HG03469 (cell line): ENCODE data around the gene ADGRV1.
A peak's percentile ranks its signal among the peaks of the same experiment; 100 is the strongest.

Experiments used
- ATAC-seq: cut with Tn5 transposase; IDR thresholded peaks from one replicate; pipeline ENCODE4 v1.9.1; 2021; ENCODE audit warnings: mild to moderate bottlenecking, moderate library complexity, moderate number of reproducible peaks; ENCODE audit not compliant: unreplicated experiment

Gene ADGRV1

GRCh38 chr5:91176288-91177016 is 617.9 kb downstream of the ADGRV1 start:
- no peak for ATAC-seq

- no peak for ATAC-seq
These were observed 618.5 kb downstream of the ADGRV1 start for GRCh38 chr5:91177085-91177484.

- ATAC-seq, result no peak
These were observed 619.0 kb downstream of the ADGRV1 start for GRCh38 chr5:91177639-91178038.

GRCh38 chr5:91178461-91178860 is 619.9 kb downstream of the ADGRV1 start:
- no peak for ATAC-seq

- no peak for ATAC-seq
These were observed 620.4 kb downstream of the ADGRV1 start for GRCh38 chr5:91179018-91179417.

- ATAC-seq, result no peak
These were observed 621.9 kb downstream of the ADGRV1 start for GRCh38 chr5:91180506-91180905.

GRCh38 chr5:91182763-91183162 is 624.2 kb downstream of the ADGRV1 start:
- peak; percentile 82 for ATAC-seq

GRCh38 chr5:91183743-91184142 is 625.1 kb downstream of the ADGRV1 start:
- ATAC-seq, result no peak

- ATAC-seq, result no peak
These were observed 627.5 kb downstream of the ADGRV1 start for GRCh38 chr5:91186101-91186500.

GRCh38 chr5:91187032-91187431 is 628.4 kb downstream of the ADGRV1 start:
- ATAC-seq, result no peak

GRCh38 chr5:91188755-91189154 is 630.2 kb downstream of the ADGRV1 start:
- ATAC-seq, result no peak

GRCh38 chr5:91189480-91190313 is 631.1 kb downstream of the ADGRV1 start:
- ATAC-seq, result peak; percentile 49

- ATAC-seq, result no peak
These were observed 631.7 kb downstream of the ADGRV1 start for GRCh38 chr5:91190314-91190690.

GRCh38 chr5:91194824-91195381 is 636.3 kb downstream of the ADGRV1 start:
- ATAC-seq, result no peak

DNA sequence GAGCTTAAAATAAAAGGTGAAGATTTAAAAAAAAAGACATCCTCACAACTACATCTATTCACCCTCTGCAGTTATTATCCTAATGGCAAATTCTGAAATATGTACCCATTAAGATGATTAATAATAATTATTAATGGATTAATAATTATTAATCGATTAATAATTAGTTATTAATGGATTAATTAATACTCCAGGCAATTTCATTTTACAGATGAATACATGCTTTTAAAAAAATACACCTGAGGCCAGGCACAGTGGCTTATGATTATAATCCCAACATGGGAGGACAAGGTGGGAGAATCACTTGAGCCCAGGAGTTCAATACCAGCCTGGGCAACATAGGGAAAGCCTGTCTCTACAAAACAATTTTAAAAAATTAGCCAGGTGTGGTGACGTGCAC is 642.1 kb downstream of the ADGRV1 start:
- ATAC-seq, result no peak

GRCh38 chr5:91206103-91206502 is 647.5 kb downstream of the ADGRV1 start:
- ATAC-seq, result no peak

- ATAC-seq, result no peak
These were observed 648.1 kb downstream of the ADGRV1 start for GRCh38 chr5:91206734-91207133.

DNA sequence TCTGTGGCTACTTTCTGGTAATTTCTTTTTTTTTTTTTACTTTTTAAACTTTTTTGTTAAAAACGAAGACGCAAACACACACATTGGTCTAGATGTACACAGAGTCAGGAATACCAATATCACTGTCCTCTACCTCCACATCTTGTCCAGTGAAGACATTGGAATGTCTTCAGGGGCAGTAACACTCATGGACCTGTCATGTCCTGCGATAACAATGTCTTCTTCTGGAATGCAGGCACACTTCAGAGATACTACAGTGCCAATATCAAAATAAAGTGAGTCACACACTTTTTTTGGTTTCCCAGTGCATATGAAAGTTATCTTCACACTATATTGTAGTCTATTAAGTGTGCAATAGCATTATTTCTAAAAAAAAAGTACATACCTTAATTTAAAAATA is 648.7 kb downstream of the ADGRV1 start:
- no peak for ATAC-seq

DNA sequence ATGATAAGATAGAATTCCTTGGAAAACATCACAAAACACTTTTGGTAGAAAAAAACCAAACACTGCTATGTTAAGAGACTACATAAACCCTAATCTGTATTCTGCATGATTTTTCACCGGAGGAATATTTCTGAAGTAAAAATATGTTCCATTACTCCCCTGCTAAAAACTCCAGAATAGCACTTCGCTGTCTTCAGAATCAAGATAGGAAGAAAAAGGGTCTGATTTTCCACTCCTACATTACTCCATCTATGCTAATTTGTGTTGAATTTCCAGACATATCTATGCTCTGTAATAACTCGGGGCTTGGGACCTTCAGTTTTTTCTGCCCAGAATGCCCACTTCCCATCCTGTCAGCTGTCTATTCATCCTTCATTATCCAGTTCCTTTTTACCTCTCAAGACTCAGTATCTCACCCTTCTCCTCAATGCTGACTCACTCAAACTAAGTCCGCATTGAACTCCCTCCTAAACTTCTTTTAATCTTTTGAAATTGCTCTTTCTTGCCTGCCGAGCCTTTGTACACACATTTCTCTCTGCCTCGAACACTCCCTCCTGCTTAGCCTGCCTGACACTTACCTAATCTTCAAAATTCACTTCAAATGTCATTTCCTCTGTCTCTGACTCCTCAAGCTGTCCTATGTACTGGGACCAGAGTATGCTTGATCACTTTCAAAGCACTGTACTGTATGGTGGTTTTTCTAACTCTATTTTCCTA is 653.6 kb downstream of the ADGRV1 start:
- ATAC-seq, result no peak

GRCh38 chr5:91212714-91213092 is 654.1 kb downstream of the ADGRV1 start:
- ATAC-seq, result no peak
